Jurkat, Clone E6-1 (cell line): Measurements from ENCODE around the gene MAPT.
"Not testable (repeated sequence)": the region's sequence is repeated elsewhere in the genome, so short reads cannot be mapped to it uniquely, and the experiment has no call there.

Experiments
- DNase-seq: peaks from one replicate; pipeline ENCODE4 v3.0.0-alpha.2; 2011; ENCODE audit warnings: low read depth, low spot score
- H3K4me3 ChIP-seq: 2 replicates; pipeline ENCODE4 v1.5.1; 2011; ENCODE audit warnings: mild to moderate bottlenecking, low read length, control low read depth, moderate library complexity

The MAPT gene

GRCh38 chr17:45940826-45941225, 46.5 kb downstream of the MAPT start:
- no peak overlapping the region for H3K4me3 ChIP-seq
- no peak for DNase-seq

GRCh38 chr17:45941395-45941794, 47.0 kb downstream of the MAPT start:
- no peak for DNase-seq
- H3K4me3 ChIP-seq, result no peak overlapping the region

- H3K4me3 ChIP-seq, result no peak overlapping the region
- no peak for DNase-seq
Observed at GRCh38 chr17:45942284-45942683, 47.9 kb downstream of the MAPT start.

GRCh38 chr17:45946841-45947256, 52.5 kb downstream of the MAPT start:
- DNase-seq, result no peak
- no peak overlapping the region for H3K4me3 ChIP-seq

- no peak for DNase-seq
- H3K4me3 ChIP-seq, result peak overlapping the region; percentile 25; the same call in 1 of the 2 replicates
Observed at GRCh38 chr17:45948498-45948880, 54.1 kb downstream of the MAPT start.

GRCh38 chr17:45948881-45949624, 54.7 kb downstream of the MAPT start:
- H3K4me3 ChIP-seq, result peak overlapping the region; percentile 25

GRCh38 chr17:45949755-45950320, 55.5 kb downstream of the MAPT start:
- no peak for DNase-seq
- no peak overlapping the region for H3K4me3 ChIP-seq

More at GRCh38 chr17:45948881-45949624, 54.7 kb downstream of the MAPT start:
- peak; percentile 24 for DNase-seq

GRCh38 chr17:45950888-45951287, 56.5 kb downstream of the MAPT start:
- DNase-seq, result no peak
- H3K4me3 ChIP-seq, result no peak overlapping the region

GRCh38 chr17:45951403-45951802, 57.0 kb downstream of the MAPT start:
- no peak for DNase-seq
- H3K4me3 ChIP-seq, result no peak overlapping the region

GRCh38 chr17:45951941-45952340, 57.6 kb downstream of the MAPT start:
- no peak overlapping the region for H3K4me3 ChIP-seq
- no peak for DNase-seq

- DNase-seq, result no peak
- H3K4me3 ChIP-seq, result no peak overlapping the region
Observed at GRCh38 chr17:45952814-45953320, 58.5 kb downstream of the MAPT start.

- no peak overlapping the region for H3K4me3 ChIP-seq
- no peak for DNase-seq
Observed at GRCh38 chr17:45953561-45953960, 59.2 kb downstream of the MAPT start.

GRCh38 chr17:45954914-45955313, 60.6 kb downstream of the MAPT start:
- H3K4me3 ChIP-seq, result no peak overlapping the region
- no peak for DNase-seq

GRCh38 chr17:45955326-45955725, 61.0 kb downstream of the MAPT start:
- no peak overlapping the region for H3K4me3 ChIP-seq
- DNase-seq, result no peak

- DNase-seq, result no peak
- H3K4me3 ChIP-seq, result no peak overlapping the region
Observed at GRCh38 chr17:45956090-45956489, 61.7 kb downstream of the MAPT start.

- DNase-seq, H3K4me3 ChIP-seq: not testable (repeated sequence)
Observed at GRCh38 chr17:45956746-45957145, 62.4 kb downstream of the MAPT start.

- H3K4me3 ChIP-seq, result no peak overlapping the region
- DNase-seq, result no peak
Observed at GRCh38 chr17:45958307-45958706, 64.0 kb downstream of the MAPT start.

GRCh38 chr17:45958994-45959665, 64.8 kb downstream of the MAPT start:
- DNase-seq, result no peak
- H3K4me3 ChIP-seq, result no peak overlapping the region

GRCh38 chr17:45960311-45960710, 66.0 kb downstream of the MAPT start:
- no peak overlapping the region for H3K4me3 ChIP-seq
- DNase-seq, result no peak

GRCh38 chr17:45961206-45961605, 66.9 kb downstream of the MAPT start:
- DNase-seq, result no peak
- no peak overlapping the region for H3K4me3 ChIP-seq
